Measurements from ENCODE around the gene PRKCSH. TPM values are rescaled to one million over a fixed set of nuclear protein-coding genes. Genes with fewer than 3 reads are reported as not detected.

Gene PRKCSH
- polyA plus RNA-seq, 3 donors: 24.9 to 172 (median 28.4) TPM

- Mint-ChIP-seq H3K9me3 (peaks cover 0 to 7% (median 0%) of the 10 kb centered on the region in 7 donors), H3K36me3 (no peaks in the 10 kb centered on the region), H3K27me3 (ENCODE audit: low read depth in 3 of 3) (peaks cover 3 to 14% (median 11%) of the 10 kb centered on the region in 3 donors), H3K4me3 (no peak overlapping the region), H3K27ac (no peak overlapping the region), H3K4me1 (no peaks in the 10 kb centered on the region)
- no peak overlapping the region for H3K27ac ChIP-seq (ENCODE audit: low read depth in 1 of 2, low read length in 2 of 2)
- TF ChIP-seq CTCF (IDR thresholded peaks at IDR 0.05): no peak
- DNase-seq: no peak
- no peak overlapping the region for H3K9ac ChIP-seq (ENCODE audit: insufficient read depth, low read length, poor library complexity, severe bottlenecking)
- H3K79me2 ChIP-seq (ENCODE audit: insufficient read depth, low read length): no peaks in the 10 kb centered on the region
- 91% methylated on average over 5 of the region's 7 CpGs for WGBS (ENCODE audit: insufficient coverage)
- H3K4me3 ChIP-seq (replicated peaks in 1 of 3; ENCODE audit: low read depth in 2 of 3, low read length in 3 of 3): no peak overlapping the region
- H3K36me3 ChIP-seq (replicated peaks in 1 of 2; ENCODE audit: control insufficient read depth in 1 of 2, insufficient read depth in 2 of 2, low read length in 2 of 2): no peaks in the 10 kb centered on the region
- no peaks in the 10 kb centered on the region for H3K27me3 ChIP-seq (ENCODE audit: control insufficient read depth in 2 of 2, insufficient read depth in 2 of 2, low read length in 2 of 2)
- H3K4me2 ChIP-seq (replicated peaks; ENCODE audit: extremely low read depth, low read length, poor library complexity, severe bottlenecking): no peak overlapping the region
- no peaks in the 10 kb centered on the region for H3K4me1 ChIP-seq (ENCODE audit: control insufficient read depth in 1 of 2, insufficient read depth in 2 of 2, low read length in 2 of 2)
- no peaks in the 10 kb centered on the region for H3K9me3 ChIP-seq (replicated peaks in 1 of 2; ENCODE audit: control insufficient read depth in 1 of 2, insufficient read depth in 1 of 2, low read length in 2 of 2)
- no peaks in the 10 kb centered on the region for H4K20me1 ChIP-seq (ENCODE audit: insufficient read depth, low read length)
- intact Hi-C loops (cut with micrococcal nuclease): no loop called here
- no peak overlapping the region for H2AFZ ChIP-seq (ENCODE audit: insufficient read depth, low read depth, low read length, poor library complexity, severe bottlenecking)
Measured at GRCh38 chr19:11456659-11457058, 21.2 kb downstream of the PRKCSH start.

GRCh38 chr19:11457115-11457514, 21.7 kb downstream of the PRKCSH start:
- no peak for DNase-seq
- Histone ChIP-seq H3K27ac (ENCODE audit: low read depth in 1 of 2, low read length in 2 of 2) (no peak overlapping the region), H3K9me3 (replicated peaks in 1 of 2; ENCODE audit: control insufficient read depth in 1 of 2, insufficient read depth in 1 of 2, low read length in 2 of 2) (no peaks in the 10 kb centered on the region), H3K4me3 (replicated peaks in 1 of 3; ENCODE audit: low read depth in 2 of 3, low read length in 3 of 3) (no peak overlapping the region), H3K36me3 (replicated peaks in 1 of 2; ENCODE audit: control insufficient read depth in 1 of 2, insufficient read depth in 2 of 2, low read length in 2 of 2) (no peaks in the 10 kb centered on the region), H3K4me1 (ENCODE audit: control insufficient read depth in 1 of 2, insufficient read depth in 2 of 2, low read length in 2 of 2) (no peaks in the 10 kb centered on the region), H3K9ac (ENCODE audit: insufficient read depth, low read length, poor library complexity, severe bottlenecking) (no peak overlapping the region), H3K4me2 (replicated peaks; ENCODE audit: extremely low read depth, low read length, poor library complexity, severe bottlenecking) (no peak overlapping the region), H4K20me1 (ENCODE audit: insufficient read depth, low read length) (no peaks in the 10 kb centered on the region), H2AFZ (ENCODE audit: insufficient read depth, low read depth, low read length, poor library complexity, severe bottlenecking) (no peak overlapping the region), H3K27me3 (ENCODE audit: control insufficient read depth in 2 of 2, insufficient read depth in 2 of 2, low read length in 2 of 2) (no peaks in the 10 kb centered on the region), H3K79me2 (ENCODE audit: insufficient read depth, low read length) (no peaks in the 10 kb centered on the region)
- H3K4me1 Mint-ChIP-seq: no peaks in the 10 kb centered on the region
- H3K9me3 Mint-ChIP-seq: peaks cover 0 to 7% (median 0%) of the 10 kb centered on the region in 7 donors
- no peak for TF ChIP-seq CTCF (IDR thresholded peaks at IDR 0.05)
- peaks cover 3 to 14% (median 11%) of the 10 kb centered on the region in 3 donors for H3K27me3 Mint-ChIP-seq (ENCODE audit: low read depth in 3 of 3)
- intact Hi-C loops (cut with micrococcal nuclease): no loop called here
- H3K27ac Mint-ChIP-seq: no peak overlapping the region
- H3K4me3 Mint-ChIP-seq: no peak overlapping the region
- no peaks in the 10 kb centered on the region for H3K36me3 Mint-ChIP-seq
- no CpG with 5 or more reads among the region's 18 CpGs for WGBS (ENCODE audit: insufficient coverage)
